WTC11 (cell line): Measurements from ENCODE around the gene SDHAF2. TPM values are rescaled to one million over a fixed set of nuclear protein-coding genes. Genes with fewer than 3 reads are reported as not detected.

Experiments used
- ATAC-seq: fragments of 200-7000 bp; cut with Tn5 transposase; 2 replicates; pipeline ENCODE4 v1.10.0; 2021; ENCODE audit warnings: mild to moderate bottlenecking, moderate library complexity
- CTCF ChIA-PET: fragments of 300-600 bp; sonication (Branson Sonifier 250); formaldehyde crosslinking; loops from one replicate; lab custom pipeline; 2021; ENCODE audit warnings: antibody characterized with exemption; lab: Charles Lee
- POLR2A ChIA-PET: fragments of 350-600 bp; sonication (Branson Sonifier 250); formaldehyde crosslinking; loops from one replicate; lab custom pipeline; 2021; ENCODE audit warnings: antibody characterized with exemption; lab: Charles Lee
- DNase-seq: peaks from one replicate; pipeline ENCODE4 v3.0.0; 2021; ENCODE audit warnings: low spot score
- H3K27ac Mint-ChIP-seq: 2 replicates; pipeline ENCODE4 v1.8.0; 2021; ENCODE audit warnings: mixed read lengths
- H3K27me3 Mint-ChIP-seq: 2 replicates; pipeline ENCODE4 v1.8.0; 2021; ENCODE audit warnings: low read depth, mild to moderate bottlenecking, moderate library complexity, mixed read lengths
- H3K36me3 Mint-ChIP-seq: 2 replicates; pipeline ENCODE4 v1.8.0; 2021; ENCODE audit warnings: mixed read lengths
- H3K4me1 Mint-ChIP-seq: 2 replicates; pipeline ENCODE4 v1.8.0; 2022; ENCODE audit warnings: mixed read lengths
- H3K4me3 Mint-ChIP-seq: 2 replicates; pipeline ENCODE4 v1.8.0; 2021; ENCODE audit warnings: mild to moderate bottlenecking, moderate library complexity, mixed read lengths
- H3K9me3 Mint-ChIP-seq: 2 replicates; pipeline ENCODE4 v1.8.0; 2021; ENCODE audit warnings: mixed read lengths
- ATF2 ChIP-seq: sonication (generic); formaldehyde crosslinking; IDR thresholded peaks from 2 replicates; pipeline ENCODE4 v1.8.1; 2022; ENCODE audit warnings: low read depth, missing genetic modification reagents, borderline replicate concordance
- ATF6 ChIP-seq: sonication (generic); formaldehyde crosslinking; IDR thresholded peaks from 2 replicates; pipeline ENCODE4 v1.8.1; 2023; ENCODE audit warnings: mild to moderate bottlenecking, missing genetic modification reagents
- CTCF ChIP-seq: fragments of 200-600 bp; IDR thresholded peaks from 2 replicates; pipeline ENCODE4 v1.8.0; 2022; ENCODE audit warnings: antibody characterized with exemption
- E2F4 ChIP-seq: sonication (generic); formaldehyde crosslinking; IDR thresholded peaks from 2 replicates; pipeline ENCODE4 v1.8.1; 2022; ENCODE audit warnings: low read depth, mild to moderate bottlenecking, moderate library complexity, missing genetic modification reagents, borderline replicate concordance
- E2F5 ChIP-seq: sonication (generic); formaldehyde crosslinking; IDR thresholded peaks from 2 replicates; pipeline ENCODE4 v1.8.1; 2022; ENCODE audit warnings: mild to moderate bottlenecking, moderate library complexity, missing genetic modification reagents
- ELF4 ChIP-seq: sonication (generic); formaldehyde crosslinking; IDR thresholded peaks from 2 replicates; pipeline ENCODE4 v1.8.1; 2022; ENCODE audit warnings: low read depth, mild to moderate bottlenecking, moderate library complexity, missing genetic modification reagents
- FOXJ3 ChIP-seq: sonication (generic); formaldehyde crosslinking; IDR thresholded peaks from 2 replicates; pipeline ENCODE4 v1.9.0; 2021; ENCODE audit warnings: missing genetic modification reagents, mild to moderate bottlenecking, borderline replicate concordance
- JAZF1 ChIP-seq: fragments of 250-450 bp; sonication (Bioruptor Pico); IDR thresholded peaks from 2 replicates; pipeline ENCODE4 v1.9.0; 2021; ENCODE audit warnings: moderate library complexity, mild to moderate bottlenecking, inconsistent platforms
- JUN ChIP-seq: sonication (generic); formaldehyde crosslinking; IDR thresholded peaks from 2 replicates; pipeline ENCODE4 v1.8.0; 2023; ENCODE audit warnings: mild to moderate bottlenecking, missing genetic modification reagents
- MLX ChIP-seq: sonication (generic); formaldehyde crosslinking; IDR thresholded peaks from 2 replicates; pipeline ENCODE4 v1.8.1; 2023; ENCODE audit warnings: mild to moderate bottlenecking, missing genetic modification reagents, moderate library complexity
- NR3C1 ChIP-seq: sonication (generic); formaldehyde crosslinking; conservative IDR thresholded peaks from 2 replicates; pipeline ENCODE4 v1.8.1; 2023; ENCODE audit warnings: low read depth, mild to moderate bottlenecking, missing genetic modification reagents
- SOX15 ChIP-seq: fragments of 250-450 bp; sonication (Bioruptor Pico); IDR thresholded peaks from 2 replicates; pipeline ENCODE4 v1.9.0; 2021; ENCODE audit warnings: mild to moderate bottlenecking
- SP1 ChIP-seq: sonication (generic); formaldehyde crosslinking; conservative IDR thresholded peaks from 2 replicates; pipeline ENCODE4 v1.8.1; 2022; ENCODE audit warnings: missing genetic modification reagents
- TEAD4 ChIP-seq: sonication (generic); formaldehyde crosslinking; IDR thresholded peaks from 2 replicates; pipeline ENCODE4 v1.8.0; 2022; ENCODE audit warnings: mild to moderate bottlenecking, missing genetic modification reagents
- USF1 ChIP-seq: sonication (generic); formaldehyde crosslinking; IDR thresholded peaks from 2 replicates; pipeline ENCODE4 v1.8.0; 2022; ENCODE audit warnings: mild to moderate bottlenecking, missing genetic modification reagents
- ZNF232 ChIP-seq: sonication (generic); formaldehyde crosslinking; IDR thresholded peaks from 2 replicates; pipeline ENCODE4 v1.8.0; 2022; ENCODE audit warnings: mild to moderate bottlenecking, missing genetic modification reagents
- ZNF396 ChIP-seq: fragments of 250-450 bp; sonication (Bioruptor Pico); IDR thresholded peaks from 2 replicates; pipeline ENCODE4 v1.8.0; 2021; ENCODE audit warnings: mild to moderate bottlenecking, moderate library complexity, borderline replicate concordance
- ZNF416 ChIP-seq: fragments of 250-450 bp; sonication (Bioruptor Pico); IDR thresholded peaks from 2 replicates; pipeline ENCODE4 v1.9.0; 2021; ENCODE audit warnings: mild to moderate bottlenecking, inconsistent platforms
- total RNA-seq: library from RNA; stranded (reverse); gene quantifications from 3 replicates; pipeline ENCODE4 v1.2.3, GENCODE V29; 2021

Gene SDHAF2
- total RNA-seq, 1 experiment from 2014 or later: 36.5 TPM

- CTCF ChIA-PET: interaction anchor here (0.6 to 5.9 kb wide), 9 partner anchors 29 to 491 kb away, joined by 4 to 149 read pairs (median 7); no protein-coding TSS in a partner anchor
- Mint-ChIP-seq H3K4me1 (peaks cover 10% of the 10 kb centered on the region), H3K9me3 (no peaks in the 10 kb centered on the region), H3K27ac (no peak overlapping the region), H3K36me3 (peaks cover 12% of the 10 kb centered on the region; the same call in 1 of the 2 replicates), H3K27me3 (peaks cover 3% of the 10 kb centered on the region; the same call in 1 of the 2 replicates), H3K4me3 (no peak overlapping the region)
- no peak for ATAC-seq
- no peak for TF ChIP-seq SOX15 (CRISPR knock-in tag)
- TF ChIP-seq ZNF396 (CRISPR knock-in tag): no peak
- TF ChIP-seq JUN (CRISPR knock-in tag): no peak
- TF ChIP-seq CTCF: no peak
- no peak for TF ChIP-seq TEAD4 (CRISPR knock-in tag)
- TF ChIP-seq MLX (CRISPR knock-in tag): no peak
- no peak for TF ChIP-seq ATF2 (CRISPR knock-in tag)
- no peak for TF ChIP-seq SP1
- no peak for TF ChIP-seq E2F5 (CRISPR knock-in tag)
- no peak for TF ChIP-seq ELF4 (CRISPR knock-in tag)
- TF ChIP-seq FOXJ3 (CRISPR knock-in tag): no peak
- no peak for DNase-seq
- POLR2A ChIA-PET: interaction anchor here (1.7 kb wide), 1 partner anchor 42 kb away, joined by 4 read pairs; no protein-coding TSS in a partner anchor
Measured at GRCh38 chr11:61475433-61475832, 45.5 kb downstream of the SDHAF2 start.

- Mint-ChIP-seq H3K4me1 (peaks cover 20% of the 10 kb centered on the region), H3K9me3 (no peaks in the 10 kb centered on the region), H3K36me3 (0 out of 2 replicates have a peak, but pooled peaks cover 8% of the 10 kb centered on the region), H3K27ac (no peak overlapping the region), H3K4me3 (no peak overlapping the region), H3K27me3 (peaks cover 3% of the 10 kb centered on the region; the same call in 1 of the 2 replicates)
- DNase-seq (no peak), ATAC-seq (no peak)
- TF ChIP-seq JAZF1 (CRISPR knock-in tag): no peak
- no peak for TF ChIP-seq NR3C1 (CRISPR knock-in tag)
- TF ChIP-seq ZNF232 (CRISPR knock-in tag): no peak
- TF ChIP-seq ATF6 (CRISPR knock-in tag): no peak
- TF ChIP-seq USF1: no peak
- no peak for TF ChIP-seq ZNF416 (CRISPR knock-in tag)
- no peak for TF ChIP-seq E2F4 (CRISPR knock-in tag)
- CTCF ChIA-PET: interaction anchor here (1.3 to 5.9 kb wide), 13 partner anchors 14 to 257 kb away, joined by 3 to 149 read pairs (median 14); partner anchors contain the start of gene LRRC10B
- POLR2A ChIA-PET: interaction anchor here (1.7 kb wide), 1 partner anchor 41 kb away, joined by 4 read pairs; no protein-coding TSS in a partner anchor
Measured at GRCh38 chr11:61476371-61476770, 46.4 kb downstream of the SDHAF2 start.
